ENCODE data around the gene SPRN.

SPRN gene

GRCh38 chr10:133460208-133460769 lies 35.9 kb upstream of the SPRN start:
- no peak overlapping the region for H3K4me3 ChIP-seq (ENCODE audit: low read depth, low read length)
- TF ChIP-seq, protein P1, sequence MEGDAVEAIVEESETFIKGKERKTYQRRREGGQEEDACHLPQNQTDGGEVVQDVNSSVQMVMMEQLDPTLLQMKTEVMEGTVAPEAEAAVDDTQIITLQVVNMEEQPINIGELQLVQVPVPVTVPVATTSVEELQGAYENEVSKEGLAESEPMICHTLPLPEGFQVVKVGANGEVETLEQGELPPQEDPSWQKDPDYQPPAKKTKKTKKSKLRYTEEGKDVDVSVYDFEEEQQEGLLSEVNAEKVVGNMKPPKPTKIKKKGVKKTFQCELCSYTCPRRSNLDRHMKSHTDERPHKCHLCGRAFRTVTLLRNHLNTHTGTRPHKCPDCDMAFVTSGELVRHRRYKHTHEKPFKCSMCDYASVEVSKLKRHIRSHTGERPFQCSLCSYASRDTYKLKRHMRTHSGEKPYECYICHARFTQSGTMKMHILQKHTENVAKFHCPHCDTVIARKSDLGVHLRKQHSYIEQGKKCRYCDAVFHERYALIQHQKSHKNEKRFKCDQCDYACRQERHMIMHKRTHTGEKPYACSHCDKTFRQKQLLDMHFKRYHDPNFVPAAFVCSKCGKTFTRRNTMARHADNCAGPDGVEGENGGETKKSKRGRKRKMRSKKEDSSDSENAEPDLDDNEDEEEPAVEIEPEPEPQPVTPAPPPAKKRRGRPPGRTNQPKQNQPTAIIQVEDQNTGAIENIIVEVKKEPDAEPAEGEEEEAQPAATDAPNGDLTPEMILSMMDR (IDR thresholded peaks at IDR 0.05; ENCODE audit: borderline replicate concordance, insufficient read depth, low read depth, low read length): no peak

- H3K4me3 ChIP-seq (ENCODE audit: low read depth, low read length): no peak overlapping the region
- TF ChIP-seq, protein P1 (IDR thresholded peaks at IDR 0.05; ENCODE audit: borderline replicate concordance, insufficient read depth, low read depth, low read length): no peak
Measured at GRCh38 chr10:133459454-133460207, 35.2 kb upstream of the SPRN start.

GRCh38 chr10:133458710-133459453 lies 34.5 kb upstream of the SPRN start:
- TF ChIP-seq, protein P1 (IDR thresholded peaks at IDR 0.05; ENCODE audit: borderline replicate concordance, insufficient read depth, low read depth, low read length): no peak
- no peak overlapping the region for H3K4me3 ChIP-seq (ENCODE audit: low read depth, low read length)

DNA sequence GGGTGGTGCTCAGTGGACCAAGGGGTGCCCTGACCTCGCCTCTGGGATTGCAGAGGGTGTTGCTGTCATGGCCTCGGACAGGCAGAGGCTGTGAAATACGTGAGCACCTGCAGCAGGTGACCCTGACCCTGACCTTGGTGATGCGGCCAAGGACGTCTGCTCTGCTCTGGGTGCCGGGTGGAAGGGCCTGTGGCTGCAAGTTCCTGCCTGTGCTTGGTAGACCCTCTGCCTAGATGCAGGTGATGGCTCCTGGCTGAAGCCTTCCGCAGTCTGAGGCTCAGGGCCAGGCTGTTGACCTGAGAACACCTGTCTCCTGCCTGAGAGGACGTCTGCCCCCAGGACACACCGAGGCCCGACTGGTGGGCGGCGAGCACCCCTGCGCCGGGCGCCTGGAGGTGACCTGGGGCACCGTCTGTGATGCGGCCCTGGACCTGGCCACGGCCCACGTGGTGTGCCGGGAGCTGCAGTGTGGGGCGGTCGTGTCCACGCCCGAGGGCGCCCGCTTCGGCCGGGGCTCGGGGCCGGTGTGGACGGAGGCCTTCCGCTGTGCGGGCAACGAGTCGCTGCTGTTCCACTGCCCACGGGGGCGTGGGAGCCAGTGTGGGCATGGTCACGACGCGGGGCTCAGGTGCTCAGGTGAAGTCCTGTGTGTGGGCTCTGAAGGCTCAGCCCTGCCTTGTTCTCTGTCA lies 33.7 kb upstream of the SPRN start:
- no peak overlapping the region for H3K4me3 ChIP-seq (ENCODE audit: low read depth, low read length)
- TF ChIP-seq, protein P1 (IDR thresholded peaks at IDR 0.05; ENCODE audit: borderline replicate concordance, insufficient read depth, low read depth, low read length): no peak

DNA sequence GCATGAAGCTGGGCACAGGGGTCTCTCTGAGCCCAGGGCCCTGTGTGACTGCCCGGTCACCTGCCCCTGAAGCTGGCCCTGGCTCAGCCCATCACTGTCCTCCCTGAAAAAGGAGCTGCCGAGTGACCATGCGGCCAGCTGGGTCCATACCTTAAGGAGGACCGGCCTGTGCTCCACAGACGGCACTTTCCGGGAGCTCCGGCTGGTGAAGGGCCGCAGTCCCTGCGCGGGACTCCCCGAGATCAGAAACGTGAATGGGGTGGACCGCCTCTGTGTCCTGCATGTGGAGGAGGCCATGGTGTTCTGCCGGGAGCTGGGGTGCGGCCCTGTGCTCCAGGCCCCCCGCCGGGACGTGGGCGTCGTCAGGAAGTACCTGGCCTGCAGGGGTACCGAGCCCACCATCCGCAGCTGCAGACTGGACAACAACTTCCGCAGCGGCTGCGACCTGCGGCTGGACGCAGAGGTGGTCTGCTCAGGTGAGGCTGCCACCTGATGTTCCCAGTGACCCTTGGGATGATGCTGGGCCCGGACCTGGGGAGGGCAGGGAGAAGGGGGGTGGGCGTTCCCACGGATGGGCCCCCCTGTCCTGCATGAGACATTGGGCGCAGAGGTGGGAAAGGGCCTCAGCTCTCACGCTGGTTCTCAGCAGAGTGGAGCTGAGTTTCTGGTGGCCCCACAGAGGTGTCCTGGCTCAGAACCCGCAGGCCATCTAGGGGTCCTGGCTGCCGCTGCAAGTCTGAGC lies 32.8 kb upstream of the SPRN start:
- TF ChIP-seq, protein P1 (IDR thresholded peaks at IDR 0.05; ENCODE audit: borderline replicate concordance, insufficient read depth, low read depth, low read length): no peak
- H3K4me3 ChIP-seq (ENCODE audit: low read depth, low read length): no peak overlapping the region

GRCh38 chr10:133456041-133456951 lies 31.9 kb upstream of the SPRN start:
- no peak overlapping the region for H3K4me3 ChIP-seq (ENCODE audit: low read depth, low read length)
- TF ChIP-seq, protein P1 (IDR thresholded peaks at IDR 0.05; ENCODE audit: borderline replicate concordance, insufficient read depth, low read depth, low read length): no peak
